Activated naive CD4-positive, alpha-beta T cell (primary cell): ENCODE data around the gene LPGAT1.
"Not testable (repeated sequence)": the region's sequence is repeated elsewhere in the genome, so short reads cannot be mapped to it uniquely, and the experiment has no call there.

Experiments used
- DNase-seq, 4 experiments: peaks; one replicate each; lab custom pipeline; 2025; lab: John Stamatoyannopoulos, UW

The LPGAT1 gene

GRCh38 chr1:211830328-211831142 is at the start of gene LPGAT1:
Gene LPGAT1 (minus strand): TSS chr1:211830763. CDS start chr1:211829296, 1,467 bp downstream.
- peak; percentile 22 to 61 (median 29) for DNase-seq

GRCh38 chr1:211879475-211879874 is 48.9 kb upstream of the LPGAT1 start:
- DNase-seq, result no peak

DNA sequence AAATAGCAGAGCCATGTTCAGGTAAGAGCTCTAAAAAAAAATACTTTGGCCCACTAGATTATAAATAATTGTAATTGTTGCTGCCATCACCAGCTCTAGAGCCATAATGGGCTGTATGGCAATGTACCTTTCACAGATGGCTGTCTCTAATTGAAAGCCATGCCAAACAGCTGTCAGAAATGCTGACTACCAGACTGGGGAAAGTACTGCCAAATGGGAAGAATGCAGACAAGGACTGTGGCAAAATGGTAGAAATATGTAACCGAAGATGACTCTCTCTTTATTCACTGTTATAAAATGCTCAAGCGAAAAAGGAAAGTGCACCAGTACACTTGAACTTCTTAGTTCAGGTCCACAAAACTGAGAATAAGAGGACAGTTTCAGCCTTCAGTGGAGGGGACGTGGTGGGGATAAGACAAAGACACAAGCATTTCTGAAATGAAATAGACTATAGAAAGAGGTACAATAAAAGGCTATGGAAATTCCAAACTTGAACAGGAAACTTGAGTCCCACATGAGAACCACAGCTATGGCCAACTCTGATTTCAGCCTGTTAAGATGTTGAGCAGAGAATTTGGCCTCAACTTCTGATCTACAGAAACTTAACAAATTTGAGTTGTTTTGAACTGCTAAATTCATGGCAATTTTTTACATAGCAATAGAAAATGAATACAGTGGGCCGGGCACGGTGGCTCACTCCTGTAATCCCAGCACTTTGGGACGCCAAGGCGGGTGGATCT is 46.5 kb upstream of the LPGAT1 start:
- DNase-seq, result no peak

DNA sequence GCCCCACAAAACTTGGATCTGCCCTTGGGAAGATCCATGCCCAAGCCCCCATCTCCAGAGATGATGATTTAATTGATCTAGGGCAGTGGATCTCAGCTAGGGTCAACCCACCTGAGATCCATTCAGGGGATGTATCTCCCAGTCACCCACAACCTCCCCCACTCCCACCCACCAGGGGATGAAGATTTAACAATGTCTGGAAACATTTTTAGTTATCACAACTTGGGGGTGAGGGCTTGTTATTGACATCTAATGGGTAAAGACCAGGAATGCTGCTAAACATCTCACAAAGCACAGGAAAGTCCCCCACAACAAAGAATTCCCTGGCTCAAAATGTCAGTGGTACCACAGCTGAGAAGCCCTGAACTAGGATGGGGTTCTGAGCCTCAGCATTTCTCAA is 45.0 kb upstream of the LPGAT1 start:
- no peak for DNase-seq

DNA sequence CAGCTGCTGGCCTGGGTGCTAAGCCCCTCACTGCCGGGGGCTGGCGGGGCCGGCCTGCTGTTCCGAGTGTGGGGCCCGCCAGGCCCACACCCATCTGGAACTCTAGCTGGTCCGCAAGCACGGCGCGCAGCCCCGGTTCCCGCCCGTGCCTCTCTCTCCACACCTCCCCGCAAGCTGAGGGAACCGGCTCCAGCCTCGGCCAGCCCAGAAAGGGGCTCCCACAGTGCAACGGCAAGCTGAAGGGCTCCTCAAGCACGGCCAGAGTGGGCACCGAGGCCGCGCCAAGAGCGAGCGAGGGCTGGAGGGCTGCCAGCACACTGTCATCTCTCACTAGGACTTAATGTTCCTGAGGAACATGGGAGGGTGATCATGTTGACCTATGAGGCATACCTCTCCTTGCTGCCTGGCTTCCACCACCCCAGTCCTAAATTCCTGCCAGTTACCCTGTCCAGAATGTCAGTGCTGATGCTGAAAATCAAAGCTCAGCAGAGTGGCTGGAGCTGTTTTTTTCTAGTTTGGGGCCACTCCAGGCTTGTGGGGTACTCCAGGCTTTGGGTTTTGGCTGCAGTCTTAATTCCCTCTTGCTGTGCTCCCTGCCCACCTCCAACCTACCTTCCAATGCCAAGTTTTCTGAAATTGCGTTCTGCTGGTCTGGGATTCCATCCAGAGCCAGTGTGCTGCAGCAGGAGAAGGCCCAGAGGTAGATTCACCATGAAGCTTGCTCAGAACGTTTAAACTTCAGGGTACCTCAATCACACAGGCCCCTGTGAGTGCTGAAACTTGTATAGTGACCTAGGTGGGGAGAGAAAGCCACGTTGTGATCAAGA is 44.2 kb upstream of the LPGAT1 start:
- no peak for DNase-seq

DNA sequence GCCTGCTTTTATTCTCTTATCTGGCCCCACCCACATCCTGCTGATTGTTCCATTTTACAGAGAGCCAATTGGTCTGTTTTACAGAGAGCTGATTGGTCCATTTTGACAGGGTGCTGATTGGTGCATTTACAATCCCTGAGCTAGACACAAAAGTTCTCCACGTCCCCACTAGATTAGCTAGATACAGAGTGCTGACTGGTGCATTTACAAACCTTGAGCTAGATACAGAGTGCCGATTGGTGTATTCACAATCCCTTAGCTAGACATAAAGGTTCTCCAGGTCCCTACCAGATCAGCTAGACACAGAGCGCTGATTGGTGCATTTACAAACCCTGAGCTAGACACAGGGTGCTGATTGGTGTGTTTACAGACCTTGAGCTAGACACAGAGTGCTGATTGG is 43.2 kb upstream of the LPGAT1 start:
- not testable (repeated sequence) for DNase-seq

- DNase-seq, result no peak
Measured at GRCh38 chr1:211870156-211870555, 39.6 kb upstream of the LPGAT1 start.

GRCh38 chr1:211865180-211865579 is 34.6 kb upstream of the LPGAT1 start:
- no peak for DNase-seq

DNA sequence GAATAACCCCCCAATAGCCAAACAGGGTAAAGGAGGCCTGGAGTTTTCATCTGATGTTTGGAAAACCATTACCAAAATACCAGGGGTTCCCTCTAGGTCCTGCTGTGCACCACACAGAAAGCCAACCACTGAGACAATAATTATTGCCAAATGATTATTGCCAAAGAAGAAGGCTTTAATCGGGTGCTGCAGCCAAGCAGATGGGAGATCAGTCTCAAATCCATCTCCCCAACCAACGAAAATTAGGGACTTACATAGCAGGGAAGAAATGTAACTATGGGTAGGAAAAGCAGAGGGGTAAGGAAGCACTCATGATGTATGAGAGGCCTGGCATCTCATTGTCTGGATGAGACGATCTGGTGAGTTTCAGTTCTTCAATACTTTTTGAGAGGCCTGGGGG is 28.8 kb upstream of the LPGAT1 start:
- DNase-seq, result no peak

DNA sequence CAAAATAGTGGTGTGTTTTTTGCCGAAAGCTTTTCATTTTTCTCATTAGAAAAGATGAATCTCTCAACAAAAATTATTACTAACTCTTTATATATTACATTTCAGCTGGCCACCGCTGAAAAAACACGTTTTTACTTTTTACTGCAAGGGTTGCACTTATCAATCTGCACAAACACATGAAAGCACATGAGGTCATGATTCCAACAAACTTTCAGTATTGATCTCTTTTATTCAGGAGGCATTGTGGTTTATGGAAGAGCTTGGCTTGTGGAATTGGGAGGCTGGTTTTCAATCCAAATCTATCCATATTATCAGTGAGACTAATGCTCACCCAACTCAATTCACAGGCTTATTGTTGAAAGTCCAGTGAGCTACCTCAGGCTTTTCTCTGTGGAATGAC is 20.6 kb upstream of the LPGAT1 start:
- no peak for DNase-seq

DNA sequence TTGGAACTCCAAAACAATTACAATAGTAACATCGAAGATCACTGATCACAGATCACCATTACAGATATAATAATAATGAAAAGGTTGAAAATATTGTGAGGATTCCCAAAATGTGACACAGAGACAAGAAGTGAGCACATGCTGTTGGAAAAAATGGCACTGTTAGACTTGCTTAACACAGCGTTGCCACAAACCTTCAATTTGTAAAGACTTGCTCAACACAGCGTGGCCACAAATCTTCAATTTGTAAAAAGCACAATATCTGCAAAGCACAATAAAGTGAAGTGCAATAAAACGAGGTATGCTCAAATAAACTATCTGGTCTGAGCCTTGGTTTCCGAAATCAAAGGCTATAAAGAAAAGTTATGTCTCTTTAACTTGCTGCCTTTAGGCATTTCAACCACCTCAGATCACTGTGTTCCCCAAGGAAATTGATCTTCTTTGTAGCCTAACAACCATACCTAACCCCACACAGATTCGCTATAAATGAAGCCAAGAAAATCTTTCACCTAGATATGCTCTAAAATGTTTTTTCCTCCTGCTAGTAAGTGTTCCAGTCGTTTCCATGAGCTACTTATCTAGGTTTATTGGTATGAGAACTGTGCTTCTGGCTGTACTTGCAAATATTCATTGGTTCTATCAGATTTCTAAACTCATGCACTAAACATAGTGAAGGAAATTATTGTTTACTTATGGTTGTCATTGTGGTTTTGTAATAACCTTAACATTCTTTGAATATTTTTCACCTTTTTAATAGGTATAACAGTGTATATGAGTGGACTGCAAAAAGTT is 13.1 kb upstream of the LPGAT1 start:
- DNase-seq, result no peak

DNA sequence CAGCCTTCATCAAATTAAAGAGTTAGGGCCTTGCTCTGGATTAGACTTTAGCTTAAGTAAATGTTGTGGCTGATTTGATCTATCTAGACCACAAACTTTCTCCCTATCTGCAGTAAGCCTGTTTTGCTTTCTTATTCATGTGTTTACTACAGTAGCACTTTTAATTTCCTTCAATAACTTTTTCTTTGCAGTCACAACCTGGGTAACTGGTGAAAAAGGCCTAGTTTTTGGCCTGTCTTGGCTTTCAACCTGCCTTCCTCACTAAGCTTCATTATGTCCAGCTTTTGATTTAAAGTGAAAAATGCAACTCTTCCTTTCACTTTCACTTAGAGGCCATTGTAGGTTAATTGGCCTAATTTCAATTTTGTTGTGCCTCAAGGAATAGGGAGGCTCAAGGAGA is 12.5 kb upstream of the LPGAT1 start:
- DNase-seq, result no peak

- DNase-seq, result no peak
Measured at GRCh38 chr1:211842518-211842917, 12.0 kb upstream of the LPGAT1 start.

DNA sequence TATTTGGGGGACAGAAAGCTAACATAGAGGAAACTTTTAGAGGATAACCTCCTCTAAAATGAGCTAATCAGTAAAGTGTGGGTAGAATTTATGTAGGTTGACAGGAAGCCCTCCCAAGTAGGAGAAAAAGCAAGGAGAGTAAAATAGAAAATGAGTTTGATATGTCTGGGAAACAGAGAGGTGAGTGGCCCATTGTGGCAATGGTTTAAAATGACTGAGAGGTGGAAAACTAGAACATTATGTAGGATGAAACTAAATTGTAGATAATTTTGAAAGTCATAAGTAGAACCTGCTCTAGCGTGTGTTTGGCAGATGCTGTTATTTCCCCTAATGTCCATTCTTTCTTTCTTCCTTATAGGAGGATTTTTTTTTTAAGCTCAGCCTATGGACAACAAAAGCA is 8.5 kb upstream of the LPGAT1 start:
- DNase-seq, result no peak

- DNase-seq, result no peak
Measured at GRCh38 chr1:211833174-211833820, 2.7 kb upstream of the LPGAT1 start.

- no peak for DNase-seq
Measured at GRCh38 chr1:211832661-211833060, 2.1 kb upstream of the LPGAT1 start.

GRCh38 chr1:211831558-211832323 is 1.2 kb upstream of the LPGAT1 start:
- DNase-seq, result no peak

DNA sequence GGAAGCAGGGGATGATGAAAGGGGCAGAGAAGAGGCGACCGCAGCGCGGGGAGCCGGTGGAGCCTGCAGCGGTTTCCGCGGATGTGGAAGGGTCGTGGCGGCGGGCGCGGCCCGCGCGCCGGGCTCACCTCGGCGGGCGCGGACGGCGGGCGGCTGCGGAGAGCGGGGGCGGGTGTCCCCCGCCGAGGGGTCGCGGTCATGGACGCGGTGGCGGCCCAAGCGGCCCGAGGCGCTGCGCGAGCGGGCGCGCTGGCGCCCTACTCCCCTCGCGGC is 572 bp downstream of the LPGAT1 start:
- DNase-seq, result no peak

DNA sequence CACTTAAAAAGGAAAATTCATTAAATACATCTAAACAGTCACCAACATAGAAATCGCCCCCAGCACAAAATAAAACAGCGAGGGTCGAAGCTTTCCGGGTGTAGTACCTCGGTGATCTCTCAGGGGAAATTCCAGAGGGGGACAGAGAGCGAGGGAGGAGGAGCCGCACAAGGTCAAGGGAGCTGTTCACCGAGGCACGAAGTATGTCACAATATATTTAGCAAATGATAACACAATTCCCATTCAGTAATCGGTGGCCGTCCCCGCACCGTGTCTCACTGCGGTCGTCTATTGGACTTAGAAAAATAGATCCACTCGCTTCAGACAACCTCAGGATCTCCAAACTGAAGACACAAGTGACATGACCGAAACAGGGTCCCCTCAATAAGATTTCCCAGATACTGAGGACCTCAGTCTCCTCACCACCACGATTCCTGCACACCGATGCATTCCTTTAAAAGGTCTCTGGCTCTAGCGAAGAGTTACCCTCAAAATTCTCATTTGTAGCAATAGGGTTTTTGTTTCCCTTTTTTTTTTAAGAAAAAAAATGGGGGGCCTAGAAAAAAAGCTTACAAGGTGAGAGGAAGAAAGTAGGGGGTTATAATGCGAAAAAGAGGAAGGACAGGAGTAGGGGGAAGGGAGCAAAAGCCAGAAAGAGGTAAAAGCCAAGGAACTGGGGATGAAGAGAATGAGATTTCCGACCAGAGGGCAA is 1.1 kb downstream of the LPGAT1 start:
- DNase-seq, result no peak
